ENCODE data around the gene OGFR. TPM values are rescaled to one million over a fixed set of nuclear protein-coding genes. Genes with fewer than 3 reads are reported as not detected.

Gene OGFR
- polyA plus RNA-seq, 2 donors, result 16.9 to 35.6 TPM

DNA sequence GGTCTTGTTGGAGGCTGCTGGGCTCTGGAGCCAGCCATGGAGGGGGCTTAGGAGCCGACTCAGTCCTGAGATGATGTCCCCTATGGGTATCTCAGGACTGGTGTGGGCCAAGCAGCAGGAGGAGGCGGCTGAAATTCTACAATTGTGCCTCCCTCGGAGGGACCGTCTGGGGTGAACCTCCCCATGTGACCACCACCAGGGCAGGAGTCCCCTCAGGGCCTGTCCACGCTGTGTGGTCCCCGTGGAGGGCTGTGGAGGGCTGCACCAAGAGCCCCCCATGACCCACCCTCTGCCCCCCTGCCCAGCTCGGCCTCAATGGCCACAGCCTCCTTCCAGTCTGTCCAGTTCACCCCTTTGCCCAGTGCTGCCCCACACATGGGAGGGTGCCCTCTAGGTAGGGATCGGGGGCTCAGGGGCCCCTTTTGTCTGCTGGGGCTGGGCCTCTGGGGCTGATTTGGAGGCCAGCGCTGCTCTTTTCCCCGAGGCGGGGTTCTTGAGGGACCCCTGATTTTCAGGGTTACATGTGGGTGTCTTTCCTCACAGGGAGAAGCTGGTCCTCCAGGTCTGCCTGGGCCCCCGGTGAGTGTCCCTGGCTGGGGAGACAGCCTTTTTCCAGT is 13.4 kb downstream of the OGFR start:
- H3K4me1 ChIP-seq (ENCODE audit: control insufficient read depth in 2 of 2, insufficient read depth in 2 of 2, low read length in 1 of 2), result peaks cover 3 to 24% of the 10 kb centered on the region in 2 donors
- H3K27ac ChIP-seq (ENCODE audit: low read depth in 2 of 2, low read length in 1 of 2), result no peak overlapping the region
- peaks cover 0 to 4% of the 10 kb centered on the region in 2 donors for H3K36me3 ChIP-seq (ENCODE audit: control insufficient read depth in 2 of 2, insufficient read depth in 2 of 2, low read length in 1 of 2)
- H3K4me3 ChIP-seq (ENCODE audit: low read depth in 1 of 2, low read length in 2 of 2), result no peak overlapping the region
- WGBS, 2 donors, result 53 to 56% methylated on average over 11 to 12 of the region's 12 CpGs
- peaks cover 0 to 3% of the 10 kb centered on the region in 2 donors for H3K9me3 ChIP-seq (ENCODE audit: control insufficient read depth in 2 of 2, insufficient read depth in 1 of 2, low read depth in 1 of 2, low read length in 1 of 2)
- peaks cover 0 to 17% of the 10 kb centered on the region in 2 donors for H3K27me3 ChIP-seq (ENCODE audit: control insufficient read depth in 1 of 2, insufficient read depth in 2 of 2, low read length in 2 of 2)

DNA sequence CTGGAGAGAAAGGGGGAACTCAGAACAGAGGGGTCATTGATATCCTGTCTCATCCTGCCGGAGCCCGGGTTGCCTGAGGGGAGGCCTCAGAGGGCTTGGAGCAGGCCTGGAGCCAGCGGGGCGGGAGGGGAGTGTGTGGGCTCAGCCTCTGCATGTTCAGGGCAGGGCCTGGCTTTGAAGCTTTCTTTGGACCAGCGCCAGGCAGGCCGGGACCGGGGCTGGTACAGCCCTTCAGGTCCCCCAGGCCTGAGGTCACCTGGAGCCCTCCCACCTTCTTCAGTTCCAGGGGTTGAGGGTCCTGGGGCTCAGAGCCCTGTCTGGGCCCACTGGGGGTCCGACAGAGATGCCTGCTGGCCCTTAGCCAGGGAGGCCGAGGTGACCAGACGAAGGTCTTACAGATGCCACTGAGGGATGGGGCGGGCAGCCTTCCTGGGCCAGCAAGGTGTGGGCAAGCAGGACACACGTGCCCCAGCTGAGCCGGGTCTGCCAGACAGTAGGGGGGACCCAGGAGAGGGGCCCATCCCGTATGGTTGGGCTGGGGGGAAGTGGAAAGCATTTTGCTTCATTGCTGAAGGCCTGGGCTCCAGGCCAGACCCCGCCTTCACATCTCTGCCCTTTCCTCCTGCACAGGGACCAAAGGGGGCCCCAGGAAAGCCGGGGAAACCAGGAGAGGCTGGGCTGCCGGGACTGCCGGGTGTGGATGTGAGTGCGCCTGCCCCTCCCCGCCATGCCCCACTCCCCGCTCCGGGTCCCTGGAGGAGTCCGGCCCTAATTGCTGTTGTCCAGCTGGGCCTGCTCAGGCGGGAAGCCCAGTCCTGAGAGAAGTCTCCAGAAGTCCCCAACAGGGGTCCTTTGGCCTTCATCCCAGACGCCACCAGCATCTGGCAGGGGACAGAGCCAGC is 14.2 kb downstream of the OGFR start:
- Histone ChIP-seq H3K4me1 (ENCODE audit: control insufficient read depth in 2 of 2, insufficient read depth in 2 of 2, low read length in 1 of 2) (peaks cover 3 to 24% of the 10 kb centered on the region in 2 donors), H3K4me3 (ENCODE audit: low read depth in 1 of 2, low read length in 2 of 2) (no peak overlapping the region), H3K36me3 (ENCODE audit: control insufficient read depth in 2 of 2, insufficient read depth in 2 of 2, low read length in 1 of 2) (no peaks in the 10 kb centered on the region), H3K27me3 (ENCODE audit: control insufficient read depth in 1 of 2, insufficient read depth in 2 of 2, low read length in 2 of 2) (peaks cover 0 to 17% of the 10 kb centered on the region in 2 donors), H3K27ac (ENCODE audit: low read depth in 2 of 2, low read length in 1 of 2) (no peak overlapping the region), H3K9me3 (ENCODE audit: control insufficient read depth in 2 of 2, insufficient read depth in 1 of 2, low read depth in 1 of 2, low read length in 1 of 2) (peaks cover 0 to 3% of the 10 kb centered on the region in 2 donors)
- 16 to 21% methylated on average over 21 to 25 of the region's 25 CpGs for WGBS, 2 donors

- Histone ChIP-seq H3K9me3 (ENCODE audit: control insufficient read depth in 2 of 2, insufficient read depth in 1 of 2, low read depth in 1 of 2, low read length in 1 of 2) (peaks cover 0 to 3% of the 10 kb centered on the region in 2 donors), H3K27me3 (ENCODE audit: control insufficient read depth in 1 of 2, insufficient read depth in 2 of 2, low read length in 2 of 2) (peaks cover 0 to 17% of the 10 kb centered on the region in 2 donors), H3K36me3 (ENCODE audit: control insufficient read depth in 2 of 2, insufficient read depth in 2 of 2, low read length in 1 of 2) (no peaks in the 10 kb centered on the region), H3K27ac (ENCODE audit: low read depth in 2 of 2, low read length in 1 of 2) (no peak overlapping the region), H3K4me3 (ENCODE audit: low read depth in 1 of 2, low read length in 2 of 2) (no peak overlapping the region), H3K4me1 (ENCODE audit: control insufficient read depth in 2 of 2, insufficient read depth in 2 of 2, low read length in 1 of 2) (peaks cover 4 to 30% of the 10 kb centered on the region in 2 donors)
- WGBS, 2 donors, result 50 to 56% methylated on average over 16 of the region's 16 CpGs
Observed at GRCh38 chr20:62819494-62820174, 15.0 kb downstream of the OGFR start.

DNA sequence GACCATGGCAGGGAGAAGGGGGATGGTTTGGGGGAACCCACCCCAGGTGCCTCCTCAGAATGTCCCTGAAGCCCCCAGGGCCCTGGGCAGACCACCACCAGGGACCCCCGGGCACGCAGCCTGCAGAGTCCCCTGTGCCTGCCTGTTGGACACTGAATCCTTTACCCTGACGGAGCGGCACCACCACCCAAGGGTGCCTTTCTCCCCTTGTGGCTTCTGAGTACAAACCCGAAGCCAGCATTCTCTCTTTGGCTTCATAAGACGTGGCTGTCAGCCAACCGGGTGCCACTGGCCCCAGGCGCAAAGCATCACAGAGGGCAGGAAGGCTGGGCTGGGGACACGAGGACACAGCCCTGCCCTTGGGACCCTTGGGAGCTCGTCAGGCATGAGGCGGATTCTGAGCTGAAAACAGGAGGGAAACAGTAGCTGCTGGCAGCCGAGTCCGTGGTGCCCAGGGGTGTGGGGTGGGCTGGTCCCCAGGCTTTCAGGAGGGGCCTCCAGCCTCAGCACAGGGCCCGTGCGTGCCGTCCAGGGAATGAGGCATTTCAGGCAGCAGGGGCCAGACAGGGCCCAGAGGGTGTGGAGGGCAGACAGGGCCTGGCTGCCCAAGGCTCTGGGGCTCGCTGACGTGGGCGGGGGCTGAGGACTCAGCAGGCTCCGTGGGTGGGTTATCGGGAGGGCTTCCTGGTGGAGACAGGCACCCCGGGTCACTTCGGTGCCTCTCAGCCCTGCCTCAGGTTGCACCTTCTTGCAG is 15.8 kb downstream of the OGFR start:
- H3K4me3 ChIP-seq (ENCODE audit: low read depth in 1 of 2, low read length in 2 of 2), result no peak overlapping the region
- no peaks in the 10 kb centered on the region for H3K36me3 ChIP-seq (ENCODE audit: control insufficient read depth in 2 of 2, insufficient read depth in 2 of 2, low read length in 1 of 2)
- H3K9me3 ChIP-seq (ENCODE audit: control insufficient read depth in 2 of 2, insufficient read depth in 1 of 2, low read depth in 1 of 2, low read length in 1 of 2), result peaks cover 0 to 3% of the 10 kb centered on the region in 2 donors
- 58 to 64% methylated on average over 23 of the region's 23 CpGs for WGBS, 2 donors
- no peak overlapping the region for H3K27ac ChIP-seq (ENCODE audit: low read depth in 2 of 2, low read length in 1 of 2)
- peaks cover 0 to 17% of the 10 kb centered on the region in 2 donors for H3K27me3 ChIP-seq (ENCODE audit: control insufficient read depth in 1 of 2, insufficient read depth in 2 of 2, low read length in 2 of 2)
- H3K4me1 ChIP-seq (ENCODE audit: control insufficient read depth in 2 of 2, insufficient read depth in 2 of 2, low read length in 1 of 2), result peaks cover 4 to 30% of the 10 kb centered on the region in 2 donors

- H3K27ac ChIP-seq (ENCODE audit: low read depth in 2 of 2, low read length in 1 of 2), result no peak overlapping the region
- H3K9me3 ChIP-seq (ENCODE audit: control insufficient read depth in 2 of 2, insufficient read depth in 1 of 2, low read depth in 1 of 2, low read length in 1 of 2), result no peaks in the 10 kb centered on the region
- H3K27me3 ChIP-seq (ENCODE audit: control insufficient read depth in 1 of 2, insufficient read depth in 2 of 2, low read length in 2 of 2), result peaks cover 0 to 14% of the 10 kb centered on the region in 2 donors
- WGBS, 2 donors, result 80 to 81% methylated on average over 18 to 19 of the region's 19 CpGs
- no peaks in the 10 kb centered on the region for H3K36me3 ChIP-seq (ENCODE audit: control insufficient read depth in 2 of 2, insufficient read depth in 2 of 2, low read length in 1 of 2)
- no peak overlapping the region for H3K4me3 ChIP-seq (ENCODE audit: low read depth in 1 of 2, low read length in 2 of 2)
- H3K4me1 ChIP-seq (ENCODE audit: control insufficient read depth in 2 of 2, insufficient read depth in 2 of 2, low read length in 1 of 2), result peaks cover 4 to 33% of the 10 kb centered on the region in 2 donors
Observed at GRCh38 chr20:62820962-62821725, 16.5 kb downstream of the OGFR start.

DNA sequence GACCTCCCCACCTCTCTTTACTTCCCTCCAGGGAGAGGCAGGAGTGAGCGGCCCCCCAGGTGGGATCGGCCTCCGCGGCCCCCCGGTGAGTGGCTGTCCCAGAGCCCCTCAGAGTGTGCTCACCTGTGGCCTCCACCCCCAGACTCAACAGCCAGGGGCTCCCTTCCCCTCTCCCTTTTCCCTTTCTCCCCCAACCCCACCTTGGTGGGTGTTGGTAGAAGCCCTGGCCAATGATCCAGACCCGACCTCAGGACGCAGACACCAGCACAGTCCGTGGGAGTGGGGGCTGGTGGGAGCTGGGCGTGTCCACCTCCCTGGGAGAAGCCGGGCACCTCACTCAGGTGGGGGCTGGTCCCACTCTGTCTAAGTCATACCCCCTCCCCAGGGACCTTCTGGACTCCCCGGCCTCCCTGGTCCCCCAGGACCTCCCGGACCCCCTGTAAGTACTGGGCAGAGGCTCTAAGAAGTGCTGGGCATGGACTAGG is 17.1 kb downstream of the OGFR start:
- no peak overlapping the region for H3K4me3 ChIP-seq (ENCODE audit: low read depth in 1 of 2, low read length in 2 of 2)
- peaks cover 4 to 28% of the 10 kb centered on the region in 2 donors for H3K4me1 ChIP-seq (ENCODE audit: control insufficient read depth in 2 of 2, insufficient read depth in 2 of 2, low read length in 1 of 2)
- 89% methylated on average over 11 to 12 of the region's 12 CpGs for WGBS, 2 donors
- H3K27me3 ChIP-seq (ENCODE audit: control insufficient read depth in 1 of 2, insufficient read depth in 2 of 2, low read length in 2 of 2), result peaks cover 0 to 12% of the 10 kb centered on the region in 2 donors
- H3K9me3 ChIP-seq (ENCODE audit: control insufficient read depth in 2 of 2, insufficient read depth in 1 of 2, low read depth in 1 of 2, low read length in 1 of 2), result no peaks in the 10 kb centered on the region
- H3K27ac ChIP-seq (ENCODE audit: low read depth in 2 of 2, low read length in 1 of 2), result no peak overlapping the region
- H3K36me3 ChIP-seq (ENCODE audit: control insufficient read depth in 2 of 2, insufficient read depth in 2 of 2, low read length in 1 of 2), result no peaks in the 10 kb centered on the region

DNA sequence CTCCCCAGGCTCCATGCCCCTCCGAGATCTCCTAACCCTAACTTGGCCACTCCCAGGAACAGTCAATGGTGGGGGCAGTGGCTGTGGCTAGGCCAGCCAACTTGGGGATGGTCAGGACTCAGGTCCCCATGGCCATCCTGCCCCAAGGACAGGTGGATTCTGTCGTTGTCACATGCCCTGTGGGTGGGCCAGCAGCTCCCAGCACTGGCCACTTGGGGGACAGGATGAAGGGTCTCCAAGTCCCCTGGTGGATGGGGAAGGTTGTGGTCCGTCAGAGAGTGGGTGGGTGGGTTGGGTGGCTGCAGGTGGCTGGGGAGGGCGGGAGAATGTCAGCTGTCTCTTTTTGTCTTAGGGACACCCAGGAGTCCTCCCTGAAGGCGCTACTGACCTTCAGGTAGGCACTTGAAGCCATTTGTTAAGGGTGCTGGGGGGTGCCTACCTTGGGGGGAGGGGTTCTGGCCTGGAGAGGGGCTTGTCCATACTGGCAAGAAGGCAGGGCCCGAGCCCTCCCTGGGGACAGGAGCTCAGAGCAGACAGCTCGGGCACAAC is 17.7 kb downstream of the OGFR start:
- H3K4me1 ChIP-seq (ENCODE audit: control insufficient read depth in 2 of 2, insufficient read depth in 2 of 2, low read length in 1 of 2), result peaks cover 4 to 28% of the 10 kb centered on the region in 2 donors
- no peak overlapping the region for H3K27ac ChIP-seq (ENCODE audit: low read depth in 2 of 2, low read length in 1 of 2)
- H3K36me3 ChIP-seq (ENCODE audit: control insufficient read depth in 2 of 2, insufficient read depth in 2 of 2, low read length in 1 of 2), result no peaks in the 10 kb centered on the region
- no peak overlapping the region for H3K4me3 ChIP-seq (ENCODE audit: low read depth in 1 of 2, low read length in 2 of 2)
- no peaks in the 10 kb centered on the region for H3K9me3 ChIP-seq (ENCODE audit: control insufficient read depth in 2 of 2, insufficient read depth in 1 of 2, low read depth in 1 of 2, low read length in 1 of 2)
- 65 to 78% methylated on average over 7 of the region's 7 CpGs for WGBS, 2 donors
- H3K27me3 ChIP-seq (ENCODE audit: control insufficient read depth in 1 of 2, insufficient read depth in 2 of 2, low read length in 2 of 2), result peaks cover 0 to 8% of the 10 kb centered on the region in 2 donors

GRCh38 chr20:62822788-62823651 is 18.4 kb downstream of the OGFR start:
- Histone ChIP-seq H3K27me3 (ENCODE audit: control insufficient read depth in 1 of 2, insufficient read depth in 2 of 2, low read length in 2 of 2) (peaks cover 0 to under 1% of the 10 kb centered on the region in 2 donors), H3K9me3 (ENCODE audit: control insufficient read depth in 2 of 2, insufficient read depth in 1 of 2, low read depth in 1 of 2, low read length in 1 of 2) (no peaks in the 10 kb centered on the region), H3K4me3 (ENCODE audit: low read depth in 1 of 2, low read length in 2 of 2) (no peak overlapping the region), H3K27ac (ENCODE audit: low read depth in 2 of 2, low read length in 1 of 2) (no peak overlapping the region), H3K36me3 (ENCODE audit: control insufficient read depth in 2 of 2, insufficient read depth in 2 of 2, low read length in 1 of 2) (no peaks in the 10 kb centered on the region), H3K4me1 (ENCODE audit: control insufficient read depth in 2 of 2, insufficient read depth in 2 of 2, low read length in 1 of 2) (peaks cover 4 to 28% of the 10 kb centered on the region in 2 donors)
- 78 to 81% methylated on average over 23 to 24 of the region's 24 CpGs for WGBS, 2 donors
